Glomerular endothelial cell (primary cell): ENCODE results near the gene CDH12. TPM values are rescaled to one million over a fixed set of nuclear protein-coding genes. Genes with fewer than 3 reads are reported as not detected.
"Not testable (repeated sequence)": the region's sequence is repeated elsewhere in the genome, so short reads cannot be mapped to it uniquely, and the experiment has no call there.

Experiments
- DNase-seq: peaks from one replicate; pipeline ENCODE4 v3.0.0-alpha.2; 2011; ENCODE audit warnings: low read depth, low spot score; ENCODE audit errors: extremely low read depth
- total RNA-seq: library from RNA; depleted of rRNA; stranded (reverse); fragments of >200 nt; gene quantifications from 2 replicates; pipeline ENCODE4 v1.2.3, GENCODE V29; 2015

CDH12 gene
- total RNA-seq, 1 donor from 2014 or later = not detected

GRCh38 chr5:22577711-22578110 lies 275.4 kb downstream of the CDH12 start:
- no peak for DNase-seq

GRCh38 chr5:22577006-22577405 lies 276.1 kb downstream of the CDH12 start:
- no peak for DNase-seq

GRCh38 chr5:22572941-22573340 lies 280.2 kb downstream of the CDH12 start:
- DNase-seq = no peak

GRCh38 chr5:22567983-22568382 lies 285.2 kb downstream of the CDH12 start:
- DNase-seq = no peak

- no peak for DNase-seq
These were observed 293.0 kb downstream of the CDH12 start for GRCh38 chr5:22560147-22560546.

GRCh38 chr5:22557251-22557650 lies 295.9 kb downstream of the CDH12 start:
- DNase-seq = no peak

- no peak for DNase-seq
These were observed 298.7 kb downstream of the CDH12 start for GRCh38 chr5:22554475-22554874.

GRCh38 chr5:22549876-22550671 lies 303.1 kb downstream of the CDH12 start:
- DNase-seq = no peak

- no peak for DNase-seq
These were observed 310.8 kb downstream of the CDH12 start for GRCh38 chr5:22542340-22542739.

- no peak for DNase-seq
These were observed 312.1 kb downstream of the CDH12 start for GRCh38 chr5:22541037-22541436.

- no peak for DNase-seq
These were observed 313.4 kb downstream of the CDH12 start for GRCh38 chr5:22539762-22540161.

GRCh38 chr5:22531986-22532385 lies 321.2 kb downstream of the CDH12 start:
- no peak for DNase-seq

GRCh38 chr5:22521521-22521920 lies 331.6 kb downstream of the CDH12 start:
- no peak for DNase-seq

GRCh38 chr5:22516497-22516896 lies 336.6 kb downstream of the CDH12 start:
- DNase-seq = not testable (repeated sequence)

GRCh38 chr5:22514231-22514630 lies 338.9 kb downstream of the CDH12 start:
- DNase-seq = no peak

- no peak for DNase-seq
These were observed 347.3 kb downstream of the CDH12 start for GRCh38 chr5:22505891-22506290.

GRCh38 chr5:22504411-22504810 lies 348.7 kb downstream of the CDH12 start:
- no peak for DNase-seq

- DNase-seq = no peak
These were observed 352.6 kb downstream of the CDH12 start for GRCh38 chr5:22500556-22500955.

- no peak for DNase-seq
These were observed 356.5 kb downstream of the CDH12 start for GRCh38 chr5:22496666-22497065.

GRCh38 chr5:22495016-22495720 lies 358.0 kb downstream of the CDH12 start:
- no peak for DNase-seq

GRCh38 chr5:22488427-22488826 lies 364.7 kb downstream of the CDH12 start:
- DNase-seq = no peak

- DNase-seq = no peak
These were observed 372.8 kb downstream of the CDH12 start for GRCh38 chr5:22480305-22480704.
